Mammary epithelial cell (primary cell): ENCODE results near the gene TAAR8.

Experiments used
- CTCF ChIP-seq, 2 donors: IDR thresholded peaks in 1 of 2; conservative IDR thresholded peaks in 1 of 2; 2 replicates each; pipeline ENCODE4 v1.5.1; 2011 to 2012; ENCODE audit warnings: inconsistent platforms in 2 of 2, low read length in 2 of 2, mild to moderate bottlenecking in 2 of 2, control low read depth in 1 of 2, low read depth in 1 of 2; ENCODE audit not compliant: insufficient read depth in 1 of 2; ENCODE audit errors: extremely low read depth in 1 of 2
- EZH2 ChIP-seq: IDR thresholded peaks from 2 replicates; pipeline ENCODE4 v1.6.1; 2012; ENCODE audit warnings: low read length, inconsistent platforms, borderline replicate concordance

DNA sequence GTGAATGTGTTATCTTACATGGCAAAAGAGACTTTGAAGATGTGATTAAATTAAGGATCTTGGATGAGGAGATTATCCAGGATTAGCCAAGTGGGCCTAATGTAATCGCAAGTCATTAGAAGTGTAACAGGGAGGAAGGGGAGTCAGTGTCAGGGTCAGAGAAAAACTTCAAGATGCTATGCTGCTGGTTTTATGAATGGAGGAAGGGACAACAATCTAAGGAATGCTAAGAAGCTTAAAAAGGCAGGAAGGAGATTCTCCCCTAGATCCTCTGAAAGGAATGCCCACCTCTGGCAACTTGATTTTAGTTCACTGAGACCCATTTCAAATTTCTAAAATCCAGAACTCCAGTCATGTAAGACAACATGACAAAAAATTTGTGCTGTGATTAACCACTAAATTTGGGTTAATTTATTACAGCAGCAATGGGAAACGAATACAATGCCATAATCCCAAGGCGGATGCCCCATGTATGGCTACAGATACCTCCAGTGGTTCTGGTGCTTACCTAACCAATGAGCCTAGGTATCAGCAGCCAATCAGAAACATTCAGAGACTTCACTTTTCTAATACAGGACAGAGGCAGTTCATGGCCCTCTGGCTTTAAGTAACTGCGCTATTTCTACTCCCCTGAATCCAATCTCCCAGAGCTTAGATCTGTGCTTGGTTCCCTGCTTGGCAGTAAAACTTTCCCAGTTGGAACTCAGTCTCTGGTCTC, 3.6 kb upstream of the TAAR8 start:
- no peak for TF ChIP-seq CTCF (conservative IDR thresholded peaks at IDR 0.05 in 1 of 2, IDR thresholded peaks at IDR 0.05 in 1 of 2; ENCODE audit: extremely low read depth in 1 of 2, insufficient read depth in 1 of 2, low read depth in 1 of 2, low read length in 2 of 2)
- TF ChIP-seq EZH2: no peak
